ENCODE results near the gene VANGL1.

VANGL1 gene

GRCh38 chr1:115669002-115669673, 27.4 kb downstream of the VANGL1 start:
- no peak for DNase-seq

- no peak for DNase-seq
Measured at GRCh38 chr1:115669886-115670285, 28.1 kb downstream of the VANGL1 start.

DNA sequence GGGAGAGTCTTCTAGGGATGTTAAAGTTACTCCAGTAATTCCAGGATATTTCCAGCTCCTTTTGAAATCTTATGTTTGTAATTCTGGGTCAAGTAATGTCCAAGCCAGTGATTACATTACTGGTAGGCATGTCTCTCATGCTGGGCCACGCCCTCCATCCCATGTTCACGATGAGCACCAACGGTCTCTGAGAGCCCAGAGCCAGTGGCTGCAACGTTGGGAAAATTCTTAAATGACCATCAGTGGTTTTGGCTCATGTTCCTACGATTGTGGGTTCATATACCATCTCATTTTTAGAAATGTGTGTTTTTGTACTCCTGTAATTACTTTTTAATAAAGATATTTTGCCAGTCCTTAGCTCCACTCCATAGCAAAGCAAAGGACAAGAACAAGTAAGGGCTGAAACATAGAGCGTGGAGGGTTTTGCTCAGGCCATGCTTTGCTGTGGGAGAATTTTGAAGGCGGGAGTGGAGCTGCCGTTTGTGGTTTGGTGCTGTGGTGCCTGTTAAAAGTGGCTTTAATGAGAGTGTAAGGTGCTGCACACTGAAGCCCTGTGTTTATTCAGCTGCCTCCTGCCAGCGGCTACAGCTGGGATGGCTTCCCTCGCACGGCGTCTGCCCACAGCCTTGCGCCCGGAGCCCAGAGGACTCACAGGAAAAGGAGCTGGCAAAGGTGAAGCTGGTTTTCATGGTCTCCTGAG, 28.9 kb downstream of the VANGL1 start:
- DNase-seq = no peak

DNA sequence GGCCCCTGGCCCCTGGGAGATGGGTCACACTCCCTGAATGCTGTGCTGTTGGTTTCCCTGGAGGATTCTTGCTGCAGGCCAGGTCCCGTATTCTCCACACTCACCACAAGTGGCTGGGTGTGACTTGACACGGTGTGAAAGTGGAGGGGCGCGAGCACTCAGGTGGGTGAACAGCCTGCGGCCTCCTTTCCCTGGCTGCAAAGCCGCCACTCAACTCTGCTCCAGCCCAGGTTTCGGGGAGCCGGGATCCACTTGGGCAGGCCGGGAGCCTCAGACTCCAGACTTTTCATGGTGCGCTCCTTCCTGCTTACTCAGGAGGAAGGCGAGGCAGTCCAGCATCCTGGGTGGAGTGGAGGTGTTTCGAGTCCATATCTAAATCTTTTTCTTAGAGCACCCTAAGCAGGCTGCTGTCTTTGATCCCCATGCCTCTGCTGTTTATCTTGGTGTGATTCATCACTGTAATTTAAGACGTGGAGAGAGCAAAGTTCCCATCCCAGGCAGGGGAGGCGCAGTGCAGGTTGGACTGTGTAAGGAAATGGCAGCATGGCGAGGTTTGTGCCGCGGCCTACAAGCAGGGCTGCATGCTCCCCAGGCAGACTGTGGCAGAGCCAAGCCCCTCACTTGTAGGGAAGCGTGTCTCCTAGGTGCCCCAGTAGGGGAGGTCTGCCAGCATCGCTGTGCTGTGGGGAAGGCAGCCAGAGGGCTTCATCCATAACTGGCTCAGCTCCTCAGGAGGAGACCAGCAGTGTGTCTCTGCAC, 29.6 kb downstream of the VANGL1 start:
- DNase-seq = no peak

DNA sequence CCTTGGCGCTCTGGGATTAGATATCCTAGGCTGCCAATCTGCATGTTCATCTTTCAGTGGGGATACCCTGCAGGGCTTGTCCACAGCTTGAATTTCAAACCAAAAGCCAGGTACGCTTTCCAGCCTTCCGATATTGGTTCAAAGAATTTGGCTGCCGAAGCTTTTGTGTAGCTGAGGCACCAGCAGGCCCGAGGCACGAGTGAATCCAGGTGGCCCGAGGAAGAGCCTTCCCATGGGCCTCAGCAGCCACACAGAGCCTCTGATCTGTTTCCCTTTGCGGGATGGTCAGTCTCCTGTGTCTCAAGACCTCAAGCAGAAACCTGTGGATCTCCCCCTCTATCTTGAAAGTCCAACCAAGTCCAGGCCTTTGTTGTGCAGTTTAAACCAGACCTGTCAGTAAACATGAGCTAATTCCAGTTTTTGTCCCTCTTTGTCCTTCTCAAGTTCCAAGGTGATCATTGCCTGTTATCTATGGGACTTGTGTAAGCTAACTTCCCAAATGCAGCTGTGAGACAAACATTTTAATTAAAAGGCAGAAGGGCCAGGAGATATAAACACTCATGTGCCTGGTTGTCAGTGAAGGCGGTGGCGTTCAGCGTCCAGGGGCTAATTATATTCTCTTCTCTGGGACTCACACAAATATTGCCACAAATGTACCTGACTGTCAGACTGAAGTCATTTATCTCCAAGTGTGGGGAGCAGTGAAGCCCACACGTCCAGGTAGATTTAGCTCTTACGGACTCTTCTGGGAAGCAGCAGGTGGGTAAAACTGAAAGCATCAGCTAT, 30.6 kb downstream of the VANGL1 start:
- no peak for DNase-seq

GRCh38 chr1:115676498-115677181, 34.9 kb downstream of the VANGL1 start:
- no peak for DNase-seq

DNA sequence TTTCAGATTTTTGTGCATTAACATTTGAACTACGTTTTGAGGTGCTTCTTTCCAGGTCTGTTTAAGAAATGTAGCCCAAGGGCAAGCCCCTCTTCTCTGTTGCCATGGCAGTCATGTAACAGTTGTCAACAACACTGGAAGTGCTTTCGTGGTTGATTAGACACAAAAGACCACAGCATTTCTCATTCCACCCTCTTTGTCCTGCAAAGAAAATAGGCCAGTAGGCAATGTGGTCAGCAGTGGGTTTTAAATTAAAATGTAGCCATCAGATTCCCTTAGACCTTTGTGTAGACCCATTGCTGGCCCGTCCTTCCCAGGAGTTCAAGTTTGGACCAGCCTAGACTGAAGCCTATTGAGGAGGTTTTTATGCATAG, 35.4 kb downstream of the VANGL1 start:
- no peak for DNase-seq

DNA sequence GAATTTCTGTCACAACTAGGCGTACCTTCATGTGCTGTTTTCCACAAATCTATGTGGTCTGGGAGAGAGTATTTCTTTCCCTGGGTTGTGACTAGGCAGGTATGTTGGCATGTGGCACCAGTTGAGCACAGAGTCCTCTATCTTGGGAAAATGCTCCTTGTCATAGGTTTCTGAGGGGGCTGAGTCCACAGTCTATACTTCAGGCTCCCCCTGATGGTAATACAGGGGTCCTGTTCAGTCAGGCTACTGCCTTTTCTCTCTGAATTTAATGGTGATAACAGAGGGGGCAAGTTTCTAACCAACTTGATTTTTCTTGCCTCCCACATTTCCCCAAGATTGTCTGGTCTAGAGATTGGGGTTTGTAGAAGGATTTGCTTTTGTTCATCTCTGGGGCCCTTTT, 35.8 kb downstream of the VANGL1 start:
- no peak for DNase-seq

GRCh38 chr1:115678141-115678540, 36.4 kb downstream of the VANGL1 start:
- DNase-seq = no peak

GRCh38 chr1:115679141-115679611, 37.4 kb downstream of the VANGL1 start:
- DNase-seq = no peak

GRCh38 chr1:115680730-115681111, 39.0 kb downstream of the VANGL1 start:
- DNase-seq = no peak

DNA sequence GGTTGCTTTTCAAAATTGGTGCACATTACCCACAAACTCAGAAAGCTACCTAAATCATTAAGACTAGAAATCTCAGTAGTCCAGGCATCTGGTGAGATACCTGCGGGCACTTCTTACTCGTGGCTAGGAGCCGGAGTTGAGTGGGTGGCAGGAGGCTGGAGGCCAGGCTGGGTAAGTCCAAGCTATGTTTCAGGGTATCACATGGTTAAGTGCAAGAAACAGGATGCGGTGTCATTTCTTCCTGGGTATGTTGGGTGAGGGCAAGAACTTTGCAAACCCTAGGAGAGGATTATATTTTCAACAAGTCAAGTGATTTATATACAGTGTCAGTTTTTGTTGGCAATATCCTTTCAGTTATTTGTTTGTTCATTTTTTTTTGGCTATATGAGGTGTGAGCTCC, 41.0 kb downstream of the VANGL1 start:
- no peak for DNase-seq

- no peak for DNase-seq
Measured at GRCh38 chr1:115685029-115685705, 43.4 kb downstream of the VANGL1 start.

DNA sequence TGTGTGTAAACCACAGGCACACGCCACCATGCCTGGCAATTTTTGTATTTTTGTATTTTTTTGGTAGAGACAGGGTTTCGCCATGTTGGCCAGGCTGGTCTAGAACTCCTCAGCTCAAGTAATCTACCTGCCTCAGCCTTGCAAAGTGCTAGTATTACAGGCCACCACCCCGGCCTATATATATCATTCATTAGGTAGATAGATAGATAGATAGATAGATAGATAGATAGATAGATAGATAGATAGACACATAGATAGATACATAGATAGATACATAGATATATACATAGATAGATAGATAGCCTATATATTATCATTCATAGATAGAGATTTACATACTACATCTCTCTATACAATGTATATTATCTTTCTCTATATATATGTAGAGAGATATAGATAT, 46.0 kb downstream of the VANGL1 start:
- no peak for DNase-seq

- DNase-seq = no peak
Measured at GRCh38 chr1:115690972-115691371, 49.2 kb downstream of the VANGL1 start.

GRCh38 chr1:115692224-115692623, 50.5 kb downstream of the VANGL1 start:
- no peak for DNase-seq

- DNase-seq = no peak
Measured at GRCh38 chr1:115694805-115695204, 53.0 kb downstream of the VANGL1 start.

- DNase-seq = no peak
Measured at GRCh38 chr1:115697619-115698018, 55.8 kb downstream of the VANGL1 start.

DNA sequence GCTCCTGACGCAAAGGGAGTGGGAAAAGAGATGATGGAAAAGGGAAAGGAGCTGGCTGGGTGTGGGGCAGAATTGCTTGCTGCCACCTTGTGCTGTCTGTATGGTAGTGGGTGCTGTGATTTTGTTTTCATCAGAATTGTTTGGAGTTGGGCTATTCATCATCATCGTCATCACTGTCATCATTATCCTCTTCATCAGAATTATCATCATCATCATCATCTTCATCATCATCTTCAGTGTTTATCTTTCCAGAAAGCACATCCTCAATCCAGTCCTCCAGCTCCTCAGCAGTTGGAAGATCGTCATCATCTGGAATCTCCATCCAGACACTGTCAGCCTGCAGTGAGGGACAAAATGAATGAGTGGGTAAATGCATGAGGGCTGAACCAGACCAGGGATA, 59.3 kb downstream of the VANGL1 start:
- DNase-seq = no peak

GRCh38 chr1:115702959-115703358, 61.2 kb downstream of the VANGL1 start:
- DNase-seq = no peak

GRCh38 chr1:115705085-115705951, 63.5 kb downstream of the VANGL1 start:
- DNase-seq = no peak
